ENCODE measurements around the gene PRAMEF1.
"Not testable (repeated sequence)": the region's sequence is repeated elsewhere in the genome, so short reads cannot be mapped to it uniquely, and the experiment has no call there.

PRAMEF1 gene

GRCh38 chr1:12776801-12777557 lies 14.2 kb upstream of the PRAMEF1 start:
- DNase-seq, result no peak

- no peak for DNase-seq
These were observed 13.1 kb upstream of the PRAMEF1 start for GRCh38 chr1:12778061-12778460.

- no peak for DNase-seq
These were observed 12.3 kb upstream of the PRAMEF1 start for GRCh38 chr1:12778907-12779306.

GRCh38 chr1:12781488-12781887 lies 9.7 kb upstream of the PRAMEF1 start:
- DNase-seq, result not testable (repeated sequence)

GRCh38 chr1:12783783-12784182 lies 7.4 kb upstream of the PRAMEF1 start:
- DNase-seq, result not testable (repeated sequence)

- DNase-seq, result not testable (repeated sequence)
These were observed 6.5 kb upstream of the PRAMEF1 start for GRCh38 chr1:12784729-12785128.

GRCh38 chr1:12798911-12799310 lies 7.7 kb downstream of the PRAMEF1 start:
- DNase-seq, result no peak

GRCh38 chr1:12799730-12800129 lies 8.5 kb downstream of the PRAMEF1 start:
- DNase-seq, result no peak

- DNase-seq, result no peak
These were observed 18.7 kb downstream of the PRAMEF1 start for GRCh38 chr1:12809933-12810332.

GRCh38 chr1:12810691-12811408 lies 19.7 kb downstream of the PRAMEF1 start:
- DNase-seq, result no peak

- DNase-seq, result no peak
These were observed 20.2 kb downstream of the PRAMEF1 start for GRCh38 chr1:12811409-12811784.

- not testable (repeated sequence) for DNase-seq
These were observed 27.9 kb downstream of the PRAMEF1 start for GRCh38 chr1:12819061-12819460.

GRCh38 chr1:12831310-12831709 lies 40.1 kb downstream of the PRAMEF1 start, which contains the start of gene PRAMEF11:
PRAMEF11 (minus strand) TSS chr1:12831410; CDS start chr1:12828789, 2,621 bp downstream.
- DNase-seq, result not testable (repeated sequence)

GRCh38 chr1:12833251-12833650 lies 42.1 kb downstream of the PRAMEF1 start:
- not testable (repeated sequence) for DNase-seq
